HEK293T (cell line): ENCODE data around the gene SH3D19.

Experiments used
- ARNT ChIP-seq: fragments of 450-650 bp; IDR thresholded peaks from 2 replicates; pipeline ENCODE4 v1.6.1; 2017; ENCODE audit warnings: mild to moderate bottlenecking
- SP1 ChIP-seq: fragments of 450-650 bp; IDR thresholded peaks from 2 replicates; pipeline ENCODE4 v1.6.1; 2017

DNA sequence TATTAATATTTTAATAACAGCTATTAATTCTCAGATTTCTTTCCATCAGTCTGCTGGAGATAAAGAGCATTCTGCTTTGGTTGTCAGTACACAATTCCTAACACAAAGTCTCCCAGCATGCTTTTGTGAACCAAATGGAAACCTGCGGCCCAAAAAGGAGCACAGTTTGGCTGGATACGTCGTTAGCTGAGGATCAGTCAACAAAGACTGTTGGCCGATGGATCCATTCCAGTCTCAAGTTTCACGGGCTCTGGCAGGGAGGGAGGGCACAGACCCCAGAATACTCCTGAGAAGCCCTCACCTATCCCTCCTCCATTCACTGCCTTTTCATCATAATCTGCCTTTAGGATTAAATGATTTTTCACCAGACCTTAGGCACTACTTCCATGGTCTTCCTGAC, 74.7 kb downstream of the SH3D19 start:
- TF ChIP-seq ARNT (no peak), SP1 (no peak)
